ENCODE data around the gene DHX57. TPM values are rescaled to one million over a fixed set of nuclear protein-coding genes. Genes with fewer than 3 reads are reported as not detected.

Gene DHX57
- total RNA-seq, 1 donor from 2014 or later, result 4.3 TPM

DNA sequence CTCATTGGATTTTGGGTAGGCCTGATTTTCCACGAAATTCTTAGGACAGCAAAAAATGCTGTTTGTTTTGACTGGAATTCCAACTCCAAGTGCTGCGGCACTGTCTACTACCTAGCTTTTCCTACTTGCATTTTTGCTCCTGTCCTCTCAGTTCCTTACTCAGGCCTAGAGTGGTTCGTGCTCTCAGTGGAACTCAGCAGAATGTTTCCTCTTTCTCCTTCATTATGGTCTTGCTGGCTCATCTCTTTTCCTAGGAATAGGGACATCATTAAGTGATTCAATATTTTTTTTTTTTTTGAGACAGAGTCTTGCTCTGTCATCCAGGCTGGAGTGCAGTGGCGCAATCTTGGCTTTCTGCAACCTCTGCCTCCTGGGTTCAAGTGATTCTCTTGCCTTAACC, 59.8 kb downstream of the DHX57 start:
- Histone ChIP-seq H3K4me3 (no peak overlapping the region), H3K9me3 (no peaks in the 10 kb centered on the region), H3K36me3 (peaks cover 34 to 65% of the 10 kb centered on the region in 2 donors), H3K4me1 (no peaks in the 10 kb centered on the region), H3K27me3 (no peaks in the 10 kb centered on the region), H3K27ac (no peak overlapping the region)
- TF ChIP-seq, protein P1, sequence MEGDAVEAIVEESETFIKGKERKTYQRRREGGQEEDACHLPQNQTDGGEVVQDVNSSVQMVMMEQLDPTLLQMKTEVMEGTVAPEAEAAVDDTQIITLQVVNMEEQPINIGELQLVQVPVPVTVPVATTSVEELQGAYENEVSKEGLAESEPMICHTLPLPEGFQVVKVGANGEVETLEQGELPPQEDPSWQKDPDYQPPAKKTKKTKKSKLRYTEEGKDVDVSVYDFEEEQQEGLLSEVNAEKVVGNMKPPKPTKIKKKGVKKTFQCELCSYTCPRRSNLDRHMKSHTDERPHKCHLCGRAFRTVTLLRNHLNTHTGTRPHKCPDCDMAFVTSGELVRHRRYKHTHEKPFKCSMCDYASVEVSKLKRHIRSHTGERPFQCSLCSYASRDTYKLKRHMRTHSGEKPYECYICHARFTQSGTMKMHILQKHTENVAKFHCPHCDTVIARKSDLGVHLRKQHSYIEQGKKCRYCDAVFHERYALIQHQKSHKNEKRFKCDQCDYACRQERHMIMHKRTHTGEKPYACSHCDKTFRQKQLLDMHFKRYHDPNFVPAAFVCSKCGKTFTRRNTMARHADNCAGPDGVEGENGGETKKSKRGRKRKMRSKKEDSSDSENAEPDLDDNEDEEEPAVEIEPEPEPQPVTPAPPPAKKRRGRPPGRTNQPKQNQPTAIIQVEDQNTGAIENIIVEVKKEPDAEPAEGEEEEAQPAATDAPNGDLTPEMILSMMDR (IDR thresholded peaks at IDR 0.05), result no peak
- no peak for DNase-seq (ENCODE audit: low spot score in 2 of 2)
- intact Hi-C loops (cut with DNase I), result no loop called here

DNA sequence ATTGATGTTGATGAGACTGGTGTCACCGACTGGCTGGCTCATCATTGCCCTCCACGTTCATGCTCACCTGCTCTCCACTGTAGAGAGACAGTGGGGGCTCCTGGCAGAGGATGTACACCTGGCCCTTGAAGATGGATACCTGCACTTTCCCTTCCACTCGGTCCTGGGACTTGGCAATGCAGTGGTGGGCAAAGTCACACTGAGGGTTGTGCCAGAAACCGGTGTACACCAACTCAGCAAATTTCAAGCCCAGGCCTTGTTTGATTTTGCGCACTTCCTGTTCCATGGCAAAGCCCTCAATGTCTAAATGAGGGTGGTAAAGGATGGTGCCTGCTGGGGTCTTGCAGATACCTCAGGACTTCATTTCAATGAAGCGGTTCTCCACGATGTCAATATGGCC, 65.2 kb downstream of the DHX57 start:
- H3K27me3 ChIP-seq, result no peaks in the 10 kb centered on the region
- DNase-seq (ENCODE audit: low spot score in 2 of 2), result no peak
- no peak overlapping the region for H3K4me3 ChIP-seq
- peaks cover 24 to 49% of the 10 kb centered on the region in 2 donors for H3K36me3 ChIP-seq
- H3K27ac ChIP-seq, result no peak overlapping the region
- no peaks in the 10 kb centered on the region for H3K4me1 ChIP-seq
- TF ChIP-seq, protein P1 (IDR thresholded peaks at IDR 0.05), result no peak
- H3K9me3 ChIP-seq, result no peaks in the 10 kb centered on the region
- intact Hi-C loops (cut with DNase I), result no loop called here

DNA sequence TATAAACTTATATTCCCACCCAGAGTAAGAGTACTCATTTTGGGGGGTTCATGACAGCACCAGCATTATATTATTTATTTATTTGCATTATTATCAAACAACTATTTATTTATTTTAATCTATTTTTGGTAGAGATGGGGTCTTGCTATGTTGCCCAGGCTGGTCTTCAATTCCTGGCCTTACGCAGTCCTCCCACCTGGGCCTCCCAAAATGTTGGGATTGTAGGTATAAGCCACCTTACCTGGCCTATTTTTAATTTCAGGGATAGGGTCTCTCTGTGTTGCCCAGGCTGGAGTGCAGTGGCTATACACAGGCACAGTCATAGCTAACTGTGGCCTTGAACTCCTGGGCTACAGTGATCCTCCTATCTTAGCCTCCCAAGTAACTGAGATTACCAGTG, 67.1 kb downstream of the DHX57 start:
- Histone ChIP-seq H3K27ac (no peak overlapping the region), H3K36me3 (peaks cover 9 to 34% of the 10 kb centered on the region in 2 donors), H3K4me1 (no peaks in the 10 kb centered on the region), H3K27me3 (no peaks in the 10 kb centered on the region), H3K9me3 (no peaks in the 10 kb centered on the region), H3K4me3 (no peak overlapping the region)
- DNase-seq (ENCODE audit: low spot score in 2 of 2), result no peak
- intact Hi-C loops (cut with DNase I), result no loop called here
- TF ChIP-seq, protein P1 (IDR thresholded peaks at IDR 0.05), result no peak

DNA sequence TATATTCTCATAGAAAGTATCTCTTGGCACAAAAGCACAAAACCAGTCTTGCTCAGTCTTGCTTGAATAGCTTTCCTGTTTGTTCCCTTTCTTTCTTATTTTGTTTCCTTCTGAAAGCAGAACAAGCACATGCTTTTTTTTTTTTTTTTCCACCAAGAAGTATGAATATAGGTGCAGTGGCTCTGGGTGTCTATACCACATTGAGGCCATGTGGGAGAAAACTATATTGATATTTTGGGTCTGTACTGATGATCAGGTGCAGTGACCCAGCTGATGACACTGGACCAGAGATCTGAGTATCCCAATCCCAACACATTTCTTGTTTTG, 69.0 kb downstream of the DHX57 start:
- Histone ChIP-seq H3K9me3 (no peaks in the 10 kb centered on the region), H3K4me1 (no peaks in the 10 kb centered on the region), H3K27me3 (no peaks in the 10 kb centered on the region), H3K27ac (no peak overlapping the region), H3K36me3 (peaks cover 15 to 35% of the 10 kb centered on the region in 2 donors), H3K4me3 (no peak overlapping the region)
- DNase-seq (ENCODE audit: low spot score in 2 of 2), result no peak
- intact Hi-C loops (cut with DNase I), result no loop called here
- TF ChIP-seq, protein P1 (IDR thresholded peaks at IDR 0.05), result no peak

DNA sequence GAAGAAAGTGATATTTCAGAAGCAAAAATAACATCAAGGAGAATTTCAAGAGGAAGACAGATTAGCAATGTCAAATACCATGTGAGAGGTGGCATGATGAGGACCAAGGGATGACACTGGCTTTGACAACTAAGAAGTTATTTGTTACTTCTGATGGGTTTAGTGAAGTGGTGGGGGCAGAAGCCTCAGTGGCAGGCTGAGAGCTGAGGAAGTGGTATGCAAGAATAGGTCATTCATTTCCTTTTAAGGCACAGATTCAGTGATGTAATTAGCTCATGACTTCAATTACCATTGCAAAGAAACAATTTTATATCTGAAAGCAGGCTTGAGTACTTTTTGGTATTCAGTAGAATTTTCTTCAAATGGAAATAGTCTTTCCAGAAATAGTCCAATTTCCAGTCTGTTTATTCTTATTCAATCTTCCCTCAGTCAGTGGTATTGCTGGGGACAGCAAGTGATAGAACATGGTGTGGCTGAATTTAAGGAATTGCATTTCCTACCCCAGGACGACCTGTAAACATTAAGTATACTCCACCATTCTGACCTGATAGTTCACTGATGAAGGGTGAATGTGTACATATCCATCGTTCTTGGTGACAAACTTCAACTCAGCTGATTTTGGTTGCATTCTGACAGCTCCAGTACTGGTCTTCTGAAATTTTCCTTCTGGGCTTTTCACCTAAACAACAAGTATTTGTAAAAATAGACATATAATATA, 69.6 kb downstream of the DHX57 start:
- TF ChIP-seq, protein P1 (IDR thresholded peaks at IDR 0.05), result no peak
- H3K4me3 ChIP-seq, result no peak overlapping the region
- no peak overlapping the region for H3K27ac ChIP-seq
- no peak for DNase-seq (ENCODE audit: low spot score in 2 of 2)
- no peaks in the 10 kb centered on the region for H3K27me3 ChIP-seq
- H3K4me1 ChIP-seq, result no peaks in the 10 kb centered on the region
- peaks cover 15 to 32% of the 10 kb centered on the region in 2 donors for H3K36me3 ChIP-seq
- intact Hi-C loops (cut with DNase I), result no loop called here
- no peaks in the 10 kb centered on the region for H3K9me3 ChIP-seq

DNA sequence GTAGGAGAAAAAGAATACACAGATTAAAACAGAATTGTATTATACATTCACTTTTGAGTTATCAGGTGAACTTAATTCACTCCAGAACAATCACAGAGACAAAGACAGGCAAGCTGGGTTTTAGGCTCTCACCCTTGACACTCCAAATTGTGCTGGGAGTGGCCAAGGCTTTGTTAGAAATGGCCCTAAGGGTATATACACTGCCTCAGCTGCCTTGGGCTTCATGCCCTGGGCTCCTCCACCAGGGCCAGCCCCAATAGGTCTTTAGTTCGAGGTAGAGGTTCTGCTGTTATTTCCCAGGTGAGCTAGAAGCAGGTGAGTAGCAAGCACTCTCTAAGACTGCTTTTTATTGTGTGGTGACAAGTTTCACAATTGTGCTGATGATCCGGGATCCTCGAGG, 77.8 kb downstream of the DHX57 start:
- Histone ChIP-seq H3K9me3 (no peaks in the 10 kb centered on the region), H3K27me3 (no peaks in the 10 kb centered on the region), H3K4me1 (no peaks in the 10 kb centered on the region), H3K36me3 (peaks cover 8 to 16% of the 10 kb centered on the region in 2 donors), H3K27ac (no peak overlapping the region), H3K4me3 (no peak overlapping the region)
- DNase-seq (ENCODE audit: low spot score in 2 of 2), result no peak
- intact Hi-C loops (cut with DNase I), result no loop called here
- TF ChIP-seq, protein P1 (IDR thresholded peaks at IDR 0.05), result no peak
